HepG2 (cell line): Measurements from ENCODE around the gene MLXIPL. TPM values are rescaled to one million over a fixed set of nuclear protein-coding genes. Genes with fewer than 3 reads are reported as not detected.

Experiments
- BORCS8-MEF2B ChIP-seq: sonication (generic); formaldehyde crosslinking; IDR thresholded peaks from 2 replicates; pipeline ENCODE4 v1.8.0; 2022; ENCODE audit warnings: mild to moderate bottlenecking, missing genetic modification reagents
- CAMTA2 ChIP-seq: sonication (generic); formaldehyde crosslinking; IDR thresholded peaks from 2 replicates; pipeline ENCODE4 v1.4.0; 2020; ENCODE audit warnings: mild to moderate bottlenecking, missing genetic modification reagents, borderline replicate concordance
- FLYWCH1 ChIP-seq: sonication (generic); formaldehyde crosslinking; IDR thresholded peaks from 2 replicates; pipeline ENCODE4 v1.8.1; 2023; ENCODE audit warnings: mild to moderate bottlenecking, missing genetic modification reagents
- HIVEP1 ChIP-seq: sonication (generic); formaldehyde crosslinking; IDR thresholded peaks from 2 replicates; pipeline ENCODE4 v1.4.0; 2020; ENCODE audit warnings: mild to moderate bottlenecking, missing genetic modification reagents
- ISL2 ChIP-seq: sonication (generic); formaldehyde crosslinking; IDR thresholded peaks from 2 replicates; pipeline ENCODE4 v1.5.0; 2020; ENCODE audit warnings: missing genetic modification reagents
- NFE2 ChIP-seq: sonication (generic); formaldehyde crosslinking; IDR thresholded peaks from 2 replicates; pipeline ENCODE4 v1.4.0; 2020; ENCODE audit warnings: missing genetic modification reagents
- NPAS2 ChIP-seq: sonication (generic); formaldehyde crosslinking; IDR thresholded peaks from 2 replicates; pipeline ENCODE4 v1.8.0; 2022; ENCODE audit warnings: mild to moderate bottlenecking, missing genetic modification reagents, borderline replicate concordance
- NR2F6 ChIP-seq, 2 experiments: IDR thresholded peaks; 2 replicates each; pipeline ENCODE4 v1.6.1; 2016; ENCODE audit warnings: antibody characterized with exemption in 1 of 2, mild to moderate bottlenecking in 1 of 2
- PLRG1 ChIP-seq: fragments of 450-650 bp; conservative IDR thresholded peaks from 2 replicates; pipeline ENCODE4 v1.6.1; 2016
- RBM22 ChIP-seq: fragments of 200-400 bp; formaldehyde crosslinking; optimal IDR thresholded peaks from 2 replicates; pipeline ENCODE3; 2017; ENCODE audit warnings: mild to moderate bottlenecking, low read length, moderate library complexity
- SAFB2 ChIP-seq: sonication (generic); formaldehyde crosslinking; IDR thresholded peaks from 2 replicates; pipeline ENCODE4 v1.5.1; 2020; ENCODE audit warnings: missing genetic modification reagents, low read depth, mild to moderate bottlenecking, borderline replicate concordance
- WIZ ChIP-seq: sonication (generic); formaldehyde crosslinking; IDR thresholded peaks from 2 replicates; pipeline ENCODE4 v1.5.1; 2020; ENCODE audit warnings: mild to moderate bottlenecking, missing genetic modification reagents
- ZNF317 ChIP-seq: sonication (generic); formaldehyde crosslinking; IDR thresholded peaks from 2 replicates; pipeline ENCODE4 v1.5.0; 2020; ENCODE audit warnings: mild to moderate bottlenecking, missing genetic modification reagents
- ZNF616 ChIP-seq: sonication (generic); formaldehyde crosslinking; IDR thresholded peaks from 2 replicates; pipeline ENCODE4 v1.5.0; 2020; ENCODE audit warnings: low read depth, mild to moderate bottlenecking, missing genetic modification reagents
- ZNF660 ChIP-seq: sonication (generic); formaldehyde crosslinking; IDR thresholded peaks from 2 replicates; pipeline ENCODE4 v1.5.1; 2020; ENCODE audit warnings: mild to moderate bottlenecking, low read depth, missing genetic modification reagents, borderline replicate concordance
- ZNF747 ChIP-seq: sonication (generic); formaldehyde crosslinking; IDR thresholded peaks from 2 replicates; pipeline ENCODE4 v1.8.1; 2023; ENCODE audit warnings: missing genetic modification reagents, mild to moderate bottlenecking, borderline replicate concordance
- ZSCAN30 ChIP-seq: sonication (generic); formaldehyde crosslinking; IDR thresholded peaks from 2 replicates; pipeline ENCODE4 v1.5.0; 2020; ENCODE audit warnings: mild to moderate bottlenecking, missing genetic modification reagents
- polyA plus RNA-seq, 8 experiments: library from polyadenylated mRNA; depleted of rRNA in 3 of 8; stranded (reverse) in 7 of 8; unstranded in 1 of 8; fragments of >200 nt; fragmentation: Illumina TruSeq in 4 of 8; extraction: Trizol in 4 of 8; gene quantifications; 2 replicates each; pipeline versions ENCODE4 v1.2.1 to v1.2.3, GENCODE V29; 2011 to 2016; ENCODE audit warnings: low read depth in 4 of 8, missing spikeins in 1 of 8, mixed read lengths in 1 of 8; ENCODE audit not compliant: insufficient read depth in 1 of 8
- total RNA-seq, 5 experiments: library from RNA; depleted of rRNA; stranded (reverse); fragments of >200 nt; fragmentation: Illumina TruSeq; extraction: Trizol; gene quantifications; 2 replicates each; pipeline ENCODE4 v1.2.3, GENCODE V29; 2016; ENCODE audit warnings: low read depth in 1 of 5
- TF ChIP-seq, protein P1 (sequence below): IDR thresholded peaks from 2 replicates; pipeline ENCODE4 v1.4.0; 2020; ENCODE audit warnings: mild to moderate bottlenecking, missing genetic modification reagents
- TF ChIP-seq, protein P2 (sequence below): sonication (generic); formaldehyde crosslinking; IDR thresholded peaks from 2 replicates; pipeline ENCODE4 v1.5.1; 2020; ENCODE audit warnings: missing genetic modification reagents, mild to moderate bottlenecking, borderline replicate concordance
- TF ChIP-seq, protein P3 (sequence below): IDR thresholded peaks from 2 replicates; pipeline ENCODE4 v1.6.1; 2016; ENCODE audit warnings: mild to moderate bottlenecking, missing biosample characterization, missing genetic modification reagents
- TF ChIP-seq, protein P4 (sequence below): sonication (generic); formaldehyde crosslinking; IDR thresholded peaks from 2 replicates; pipeline ENCODE4 v1.4.0; 2020; ENCODE audit warnings: missing genetic modification reagents
- TF ChIP-seq, protein P5 (sequence below): sonication (generic); formaldehyde crosslinking; IDR thresholded peaks from 2 replicates; pipeline ENCODE4 v1.5.0; 2020; ENCODE audit warnings: missing genetic modification reagents

Gene MLXIPL
- total and polyA plus RNA-seq, 2 of the 13 experiments (the other 11 are each of a cell fraction or from before 2014, with no cell fraction given) = 51.6 to 60.1 TPM

DNA sequence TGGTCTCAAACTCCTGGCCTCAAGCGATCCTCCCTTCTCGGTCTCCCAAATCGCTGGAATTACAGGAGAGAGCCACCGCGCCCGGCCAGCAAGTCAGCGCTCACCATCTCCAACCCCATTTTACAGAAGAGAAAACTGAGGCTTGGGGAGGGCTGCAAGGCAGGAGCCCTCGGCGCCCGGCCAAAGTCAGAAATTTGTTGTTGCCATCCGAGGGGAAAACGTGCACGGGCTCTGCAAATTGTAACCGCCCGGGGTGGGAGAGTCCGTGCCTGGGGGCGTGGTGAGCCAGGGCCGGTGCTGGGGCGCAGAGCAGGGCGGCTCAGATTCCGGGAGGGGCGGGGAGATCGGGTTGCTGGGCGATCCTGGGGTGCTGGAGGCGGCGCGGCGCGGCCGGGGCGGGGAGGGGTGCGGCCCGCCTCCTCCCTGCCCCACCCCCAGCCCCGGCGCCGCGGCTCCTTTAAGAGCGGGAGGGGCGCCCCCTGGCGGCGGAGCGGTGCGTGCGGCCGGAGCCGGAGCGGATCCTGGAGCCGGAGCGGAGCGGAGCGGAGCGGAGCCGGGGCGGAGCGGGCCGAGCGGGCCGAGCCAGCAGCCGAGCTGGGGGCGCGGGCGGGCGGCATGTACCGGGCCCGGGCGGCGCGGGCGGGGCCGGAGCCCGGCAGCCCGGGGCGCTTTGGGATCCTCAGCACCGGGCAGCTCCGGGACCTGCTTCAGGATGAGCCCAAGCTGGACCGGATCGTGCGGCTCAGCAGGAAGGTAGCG, 43.2 kb upstream of the MLXIPL start, which contains the start of gene VPS37D (continued):
- TF ChIP-seq, protein P1, sequence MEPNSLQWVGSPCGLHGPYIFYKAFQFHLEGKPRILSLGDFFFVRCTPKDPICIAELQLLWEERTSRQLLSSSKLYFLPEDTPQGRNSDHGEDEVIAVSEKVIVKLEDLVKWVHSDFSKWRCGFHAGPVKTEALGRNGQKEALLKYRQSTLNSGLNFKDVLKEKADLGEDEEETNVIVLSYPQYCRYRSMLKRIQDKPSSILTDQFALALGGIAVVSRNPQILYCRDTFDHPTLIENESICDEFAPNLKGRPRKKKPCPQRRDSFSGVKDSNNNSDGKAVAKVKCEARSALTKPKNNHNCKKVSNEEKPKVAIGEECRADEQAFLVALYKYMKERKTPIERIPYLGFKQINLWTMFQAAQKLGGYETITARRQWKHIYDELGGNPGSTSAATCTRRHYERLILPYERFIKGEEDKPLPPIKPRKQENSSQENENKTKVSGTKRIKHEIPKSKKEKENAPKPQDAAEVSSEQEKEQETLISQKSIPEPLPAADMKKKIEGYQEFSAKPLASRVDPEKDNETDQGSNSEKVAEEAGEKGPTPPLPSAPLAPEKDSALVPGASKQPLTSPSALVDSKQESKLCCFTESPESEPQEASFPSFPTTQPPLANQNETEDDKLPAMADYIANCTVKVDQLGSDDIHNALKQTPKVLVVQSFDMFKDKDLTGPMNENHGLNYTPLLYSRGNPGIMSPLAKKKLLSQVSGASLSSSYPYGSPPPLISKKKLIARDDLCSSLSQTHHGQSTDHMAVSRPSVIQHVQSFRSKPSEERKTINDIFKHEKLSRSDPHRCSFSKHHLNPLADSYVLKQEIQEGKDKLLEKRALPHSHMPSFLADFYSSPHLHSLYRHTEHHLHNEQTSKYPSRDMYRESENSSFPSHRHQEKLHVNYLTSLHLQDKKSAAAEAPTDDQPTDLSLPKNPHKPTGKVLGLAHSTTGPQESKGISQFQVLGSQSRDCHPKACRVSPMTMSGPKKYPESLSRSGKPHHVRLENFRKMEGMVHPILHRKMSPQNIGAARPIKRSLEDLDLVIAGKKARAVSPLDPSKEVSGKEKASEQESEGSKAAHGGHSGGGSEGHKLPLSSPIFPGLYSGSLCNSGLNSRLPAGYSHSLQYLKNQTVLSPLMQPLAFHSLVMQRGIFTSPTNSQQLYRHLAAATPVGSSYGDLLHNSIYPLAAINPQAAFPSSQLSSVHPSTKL (CRISPR knock-in tag) = no peak
- TF ChIP-seq WIZ (CRISPR knock-in tag) = no peak
- no peak for TF ChIP-seq ZNF616 (CRISPR knock-in tag)
- no peak for TF ChIP-seq NPAS2 (CRISPR knock-in tag)
- no peak for TF ChIP-seq ZNF317 (CRISPR knock-in tag)
- no peak for TF ChIP-seq PLRG1
- no peak for TF ChIP-seq NR2F6 (IDR thresholded peaks at IDR 0.05)
- no peak for TF ChIP-seq NR2F6 (CRISPR knock-in tag; IDR thresholded peaks at IDR 0.05)
- TF ChIP-seq, protein P2, sequence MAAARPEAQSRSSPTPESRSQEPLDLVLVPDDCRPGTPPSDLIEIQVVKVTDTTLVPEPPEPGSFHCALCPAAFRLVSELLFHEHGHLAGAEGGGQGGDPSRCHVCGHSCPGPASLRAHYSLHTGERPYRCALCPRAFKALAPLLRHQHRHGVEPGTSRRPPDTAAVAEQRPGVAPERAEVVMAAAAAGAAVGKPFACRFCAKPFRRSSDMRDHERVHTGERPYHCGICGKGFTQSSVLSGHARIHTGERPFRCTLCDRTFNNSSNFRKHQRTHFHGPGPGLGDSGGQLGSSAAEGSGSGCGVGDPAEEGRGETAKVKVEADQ = no peak
- TF ChIP-seq ZNF660 (CRISPR knock-in tag) = no peak
- TF ChIP-seq HIVEP1 (CRISPR knock-in tag) = no peak
- no peak for TF ChIP-seq SAFB2 (CRISPR knock-in tag)
- no peak for TF ChIP-seq RBM22
- no peak for TF ChIP-seq FLYWCH1 (CRISPR knock-in tag)
- TF ChIP-seq, protein P3, sequence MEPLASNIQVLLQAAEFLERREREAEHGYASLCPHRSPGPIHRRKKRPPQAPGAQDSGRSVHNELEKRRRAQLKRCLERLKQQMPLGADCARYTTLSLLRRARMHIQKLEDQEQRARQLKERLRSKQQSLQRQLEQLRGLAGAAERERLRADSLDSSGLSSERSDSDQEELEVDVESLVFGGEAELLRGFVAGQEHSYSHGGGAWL = no peak
- TF ChIP-seq NFE2 (CRISPR knock-in tag) = no peak
- TF ChIP-seq, protein P4, sequence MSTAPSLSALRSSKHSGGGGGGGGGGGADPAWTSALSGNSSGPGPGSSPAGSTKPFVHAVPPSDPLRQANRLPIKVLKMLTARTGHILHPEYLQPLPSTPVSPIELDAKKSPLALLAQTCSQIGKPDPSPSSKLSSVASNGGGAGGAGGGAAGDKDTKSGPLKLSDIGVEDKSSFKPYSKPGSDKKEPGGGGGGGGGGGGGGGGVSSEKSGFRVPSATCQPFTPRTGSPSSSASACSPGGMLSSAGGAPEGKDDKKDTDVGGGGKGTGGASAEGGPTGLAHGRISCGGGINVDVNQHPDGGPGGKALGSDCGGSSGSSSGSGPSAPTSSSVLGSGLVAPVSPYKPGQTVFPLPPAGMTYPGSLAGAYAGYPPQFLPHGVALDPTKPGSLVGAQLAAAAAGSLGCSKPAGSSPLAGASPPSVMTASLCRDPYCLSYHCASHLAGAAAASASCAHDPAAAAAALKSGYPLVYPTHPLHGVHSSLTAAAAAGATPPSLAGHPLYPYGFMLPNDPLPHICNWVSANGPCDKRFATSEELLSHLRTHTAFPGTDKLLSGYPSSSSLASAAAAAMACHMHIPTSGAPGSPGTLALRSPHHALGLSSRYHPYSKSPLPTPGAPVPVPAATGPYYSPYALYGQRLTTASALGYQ = no peak
- TF ChIP-seq ZSCAN30 (CRISPR knock-in tag) = no peak
- TF ChIP-seq ZNF747 (CRISPR knock-in tag) = no peak
- TF ChIP-seq, protein P5, sequence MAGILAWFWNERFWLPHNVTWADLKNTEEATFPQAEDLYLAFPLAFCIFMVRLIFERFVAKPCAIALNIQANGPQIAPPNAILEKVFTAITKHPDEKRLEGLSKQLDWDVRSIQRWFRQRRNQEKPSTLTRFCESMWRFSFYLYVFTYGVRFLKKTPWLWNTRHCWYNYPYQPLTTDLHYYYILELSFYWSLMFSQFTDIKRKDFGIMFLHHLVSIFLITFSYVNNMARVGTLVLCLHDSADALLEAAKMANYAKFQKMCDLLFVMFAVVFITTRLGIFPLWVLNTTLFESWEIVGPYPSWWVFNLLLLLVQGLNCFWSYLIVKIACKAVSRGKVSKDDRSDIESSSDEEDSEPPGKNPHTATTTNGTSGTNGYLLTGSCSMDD (CRISPR knock-in tag) = no peak
- TF ChIP-seq CAMTA2 = no peak
- TF ChIP-seq BORCS8-MEF2B (CRISPR knock-in tag) = peak; percentile 43
- TF ChIP-seq ISL2 = 0 out of 2 replicates have a peak, but pooled peaks have one; percentile 23
